HG03439 (cell line): ENCODE results near the gene CD7.
A peak's percentile ranks its signal among the peaks of the same experiment; 100 is the strongest.
"Not testable (repeated sequence)": the region's sequence is repeated elsewhere in the genome, so short reads cannot be mapped to it uniquely, and the experiment has no call there.

ENCODE experiments used
- ATAC-seq: cut with Tn5 transposase; IDR thresholded peaks from one replicate; pipeline ENCODE4 v1.9.1; 2021; ENCODE audit warnings: mild to moderate bottlenecking, moderate library complexity; ENCODE audit not compliant: unreplicated experiment

The CD7 gene

DNA sequence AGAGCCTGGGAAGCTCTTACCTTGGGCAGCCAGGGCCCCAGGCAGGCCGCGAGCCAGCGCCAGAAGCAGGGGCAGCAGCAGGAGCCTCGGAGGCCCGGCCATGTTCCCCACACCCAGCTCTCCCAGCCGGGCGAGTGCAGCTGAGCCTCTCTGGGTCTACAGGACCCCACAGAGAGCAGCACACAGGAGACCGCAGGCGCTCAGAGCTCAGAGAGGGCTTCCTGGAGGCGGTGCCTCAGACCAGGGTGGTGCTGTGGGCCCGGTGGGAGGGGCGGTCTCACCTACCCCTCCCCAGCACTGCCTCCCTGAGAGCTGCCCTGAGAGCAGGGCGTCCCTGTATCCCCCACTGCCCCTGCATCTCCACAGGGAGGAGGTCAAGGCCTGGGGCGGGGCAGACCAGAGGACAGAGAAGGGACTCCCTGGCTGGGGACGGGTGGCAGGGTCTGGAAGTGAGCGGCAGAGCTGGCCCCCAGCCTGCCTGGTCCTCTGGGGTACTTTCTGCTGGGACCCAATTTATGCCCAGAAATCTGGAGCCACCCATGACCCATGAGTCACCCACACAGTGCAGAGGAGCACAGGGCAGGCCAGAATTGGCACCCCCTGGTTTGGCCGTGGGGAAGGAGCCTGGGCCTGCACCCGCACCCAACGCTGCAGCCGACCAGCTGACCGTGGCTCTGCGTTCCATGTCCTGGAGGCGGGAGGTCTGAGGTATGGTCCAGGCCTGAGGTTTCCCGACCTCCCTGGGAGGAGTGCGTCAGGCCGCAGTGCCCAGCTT, at the start of gene CD7:
Gene CD7, minus strand, starts transcription at position 215 of the 775 bp plus-strand sequence. Its CDS starts 113 bp downstream, at position 102.
- no peak for ATAC-seq

DNA sequence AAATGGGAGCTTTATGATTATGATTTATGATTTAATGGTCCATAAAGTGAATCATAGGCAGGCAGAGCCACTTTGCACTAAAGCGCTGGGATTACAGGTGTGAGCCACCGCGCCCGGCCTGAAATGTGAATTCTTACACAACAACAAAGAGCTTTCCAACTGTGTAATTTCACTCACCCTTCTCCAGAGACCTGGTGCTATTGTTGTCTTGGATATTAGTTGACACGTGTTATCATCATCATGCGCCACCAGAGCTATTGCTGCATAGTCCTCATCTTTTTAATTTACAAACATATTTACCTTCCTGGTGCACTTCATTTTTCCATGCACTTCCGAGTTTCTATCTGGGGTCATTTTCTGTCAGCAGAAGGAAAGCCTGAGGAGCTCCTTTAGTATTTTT, 49.3 kb upstream of the CD7 start:
- no peak for ATAC-seq

DNA sequence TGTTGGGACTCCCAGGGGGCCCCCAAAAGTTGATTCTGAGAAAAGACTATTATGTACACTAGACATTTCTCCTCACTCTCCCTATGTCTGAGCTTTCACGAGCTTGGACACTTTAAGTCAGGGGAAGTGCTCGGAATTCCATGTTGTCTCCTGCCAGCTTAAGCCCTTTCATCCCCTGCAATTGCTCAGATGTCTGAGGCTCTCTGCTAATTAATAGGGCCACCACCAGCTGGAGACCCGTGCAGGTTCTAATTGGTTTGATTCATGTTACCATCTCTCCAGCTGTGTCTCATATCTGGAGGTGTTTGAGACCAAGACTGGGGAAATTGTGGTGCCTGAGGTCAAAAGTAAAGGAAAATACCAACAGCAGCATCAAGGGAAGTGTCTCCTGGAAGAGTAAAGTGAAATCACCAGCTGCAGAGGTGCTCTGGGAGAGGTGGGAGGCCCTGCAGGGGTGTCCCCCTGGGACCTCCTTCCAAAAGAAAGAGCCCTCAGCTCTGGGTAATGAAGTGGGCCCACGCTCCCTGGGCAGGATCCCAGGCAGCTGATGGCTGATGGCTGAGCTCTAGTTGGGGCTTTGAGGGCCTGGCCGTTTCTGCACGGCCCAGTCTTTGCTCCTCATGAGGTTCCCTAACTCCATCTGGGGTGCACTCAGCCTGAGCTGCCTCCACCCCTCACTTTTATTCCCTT, 48.3 kb upstream of the CD7 start:
- no peak for ATAC-seq

DNA sequence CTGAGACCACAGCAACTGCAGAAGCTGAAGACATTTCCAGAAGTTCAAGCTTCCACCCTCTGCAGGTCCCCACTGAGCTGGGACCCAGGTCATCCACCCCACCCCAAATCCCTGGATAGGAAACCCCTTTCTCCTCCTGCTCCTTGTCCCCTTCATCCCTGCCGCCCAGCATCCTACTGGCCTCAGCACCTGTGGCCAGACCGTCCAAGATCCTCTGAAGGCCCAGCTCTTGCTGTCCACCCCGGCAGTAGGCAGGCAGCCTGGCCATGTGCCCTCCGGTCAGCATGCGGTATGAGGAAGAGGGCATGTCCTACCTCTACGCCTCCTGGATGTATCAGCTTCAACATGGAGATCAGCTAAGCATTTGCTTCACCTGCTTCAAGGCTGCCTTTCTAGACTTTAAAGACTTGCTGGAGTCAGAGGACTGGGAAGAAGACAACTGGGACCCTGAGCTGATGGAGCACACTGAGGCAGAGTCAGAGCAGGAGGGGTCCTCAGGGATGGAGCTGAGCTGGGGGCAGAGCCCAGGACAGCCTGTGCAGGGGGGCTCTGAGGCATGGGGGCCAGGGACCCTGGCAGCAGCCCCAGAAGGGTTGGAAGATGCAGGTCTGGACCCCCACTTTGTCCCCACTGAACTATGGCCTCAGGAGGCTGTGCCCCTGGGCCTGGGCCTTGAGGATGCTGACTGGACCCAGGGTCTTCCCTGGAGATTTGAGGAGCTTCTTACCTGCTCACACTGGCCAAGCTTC, 44.7 kb upstream of the CD7 start:
- no peak for ATAC-seq

DNA sequence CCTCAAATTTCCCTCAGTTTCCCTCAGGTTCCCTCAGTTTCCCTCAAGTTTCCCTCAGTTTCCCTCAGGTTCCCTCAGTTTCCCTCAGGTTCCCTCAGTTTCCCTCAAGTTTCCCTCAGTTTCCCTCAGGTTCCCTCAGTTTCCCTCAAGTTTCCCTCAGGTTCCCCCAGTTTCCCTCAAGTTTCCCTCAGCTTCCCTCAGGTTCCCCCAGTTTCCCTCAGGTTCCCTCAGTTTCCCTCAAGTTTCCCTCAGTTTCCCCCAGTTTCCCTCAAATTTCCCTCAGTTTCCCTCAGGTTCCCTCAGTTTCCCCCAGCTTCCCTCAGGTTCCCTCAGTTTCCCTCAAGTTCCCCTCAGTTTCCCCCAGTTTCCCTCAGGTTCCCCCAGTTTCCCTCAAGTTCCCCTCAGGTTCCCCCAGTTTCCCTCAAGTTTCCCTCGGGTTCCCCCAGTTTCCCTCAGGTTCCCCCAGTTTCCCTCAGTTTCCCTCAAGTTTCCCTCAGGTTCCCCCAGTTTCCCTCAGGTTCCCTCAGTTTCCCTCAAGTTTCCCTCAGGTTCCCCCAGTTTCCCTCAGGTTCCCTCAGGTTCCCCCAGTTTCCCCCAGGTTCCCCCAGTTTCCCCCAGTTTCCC, 42.2 kb upstream of the CD7 start:
- not testable (repeated sequence) for ATAC-seq

DNA sequence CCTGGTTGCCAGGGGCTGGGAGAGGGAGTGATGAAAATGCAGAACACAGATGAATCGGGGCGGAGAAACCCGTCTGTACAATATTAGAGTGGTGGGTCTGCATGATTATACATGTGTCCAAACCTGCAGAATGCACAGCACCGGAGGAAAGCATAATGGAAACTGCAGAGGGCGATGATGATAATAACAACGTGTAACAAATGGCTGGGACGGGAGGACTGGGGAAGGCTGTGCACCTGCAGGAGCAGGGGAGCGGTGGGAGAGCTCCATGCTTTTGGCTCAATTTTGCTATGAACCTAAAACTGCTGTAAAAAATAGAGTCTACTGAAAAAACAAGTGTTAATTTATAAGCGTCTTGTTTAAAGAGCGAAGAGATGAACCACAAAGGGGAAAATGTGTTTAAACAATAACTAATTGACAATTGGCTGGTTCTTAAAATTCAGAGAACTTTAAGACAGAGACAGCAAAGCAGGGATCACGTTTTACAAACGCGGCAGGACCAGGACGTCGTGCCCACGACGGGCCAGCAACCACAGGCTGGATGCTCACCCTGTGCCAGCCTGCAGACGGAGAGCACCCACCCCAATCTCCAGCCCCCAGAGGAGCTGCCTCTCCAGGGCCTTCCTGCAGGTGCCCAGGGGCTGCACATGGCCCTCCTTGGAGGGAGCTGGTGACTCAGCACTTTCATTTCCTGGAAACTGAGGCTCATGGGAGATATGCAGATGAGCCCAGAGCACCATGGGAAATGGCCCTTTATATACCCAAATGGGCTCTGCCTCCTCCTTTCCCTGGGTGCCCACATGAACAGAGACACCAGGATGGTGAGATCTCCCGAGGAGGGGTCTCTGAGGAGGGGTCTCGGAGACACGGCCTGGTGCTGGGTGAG, 41.3 kb upstream of the CD7 start, which contains the start of gene TEX19:
Gene TEX19, plus strand, starts transcription at position 783 of the 886 bp plus-strand sequence. CDS start 2,904 bp downstream, outside the sequence.
- ATAC-seq = no peak

DNA sequence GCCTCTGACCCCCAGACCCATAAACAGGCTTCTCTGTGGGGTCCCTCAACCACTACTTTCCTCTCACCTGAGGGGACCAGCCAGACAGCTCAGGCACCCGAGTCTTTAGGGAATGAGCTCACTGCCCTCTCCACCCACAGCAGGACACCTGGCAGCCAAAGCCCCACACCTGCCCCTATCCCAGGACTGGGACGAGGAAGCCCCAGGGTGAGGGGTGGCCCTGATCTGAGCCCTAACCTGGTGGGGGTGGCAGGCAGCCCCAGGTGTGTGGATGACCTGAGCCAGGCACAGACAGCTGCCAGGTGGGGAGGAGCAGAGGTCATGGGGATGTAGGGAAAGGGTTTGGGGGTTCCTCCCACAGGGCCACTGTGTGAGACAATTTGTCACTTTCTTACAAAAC, 40.0 kb upstream of the CD7 start:
- no peak for ATAC-seq

DNA sequence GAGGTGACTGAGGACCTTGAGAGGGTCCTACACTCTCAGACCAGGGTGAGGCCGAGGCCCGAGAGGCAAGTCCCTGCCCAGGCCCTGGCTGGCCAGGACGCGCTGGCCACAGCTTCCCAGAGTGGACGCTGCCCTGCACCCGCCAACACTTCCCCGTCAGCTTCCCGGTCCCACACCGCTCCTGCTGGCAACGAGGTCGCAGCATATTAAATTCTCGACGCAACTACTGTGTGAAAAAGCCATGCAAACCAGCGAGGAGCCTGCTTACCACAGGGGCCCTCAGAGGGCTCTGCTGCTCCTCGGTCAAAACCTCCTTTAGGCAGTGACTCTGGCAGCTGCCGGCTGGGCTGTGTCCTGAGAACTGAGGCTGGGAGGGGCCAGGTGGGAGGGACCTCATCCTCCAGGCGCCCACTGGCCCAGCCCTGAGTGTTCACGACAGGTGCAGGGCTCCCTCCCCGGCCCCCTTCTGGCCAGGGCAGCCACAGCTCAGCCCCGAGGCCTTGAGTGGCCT, 39.5 kb upstream of the CD7 start:
- no peak for ATAC-seq

DNA sequence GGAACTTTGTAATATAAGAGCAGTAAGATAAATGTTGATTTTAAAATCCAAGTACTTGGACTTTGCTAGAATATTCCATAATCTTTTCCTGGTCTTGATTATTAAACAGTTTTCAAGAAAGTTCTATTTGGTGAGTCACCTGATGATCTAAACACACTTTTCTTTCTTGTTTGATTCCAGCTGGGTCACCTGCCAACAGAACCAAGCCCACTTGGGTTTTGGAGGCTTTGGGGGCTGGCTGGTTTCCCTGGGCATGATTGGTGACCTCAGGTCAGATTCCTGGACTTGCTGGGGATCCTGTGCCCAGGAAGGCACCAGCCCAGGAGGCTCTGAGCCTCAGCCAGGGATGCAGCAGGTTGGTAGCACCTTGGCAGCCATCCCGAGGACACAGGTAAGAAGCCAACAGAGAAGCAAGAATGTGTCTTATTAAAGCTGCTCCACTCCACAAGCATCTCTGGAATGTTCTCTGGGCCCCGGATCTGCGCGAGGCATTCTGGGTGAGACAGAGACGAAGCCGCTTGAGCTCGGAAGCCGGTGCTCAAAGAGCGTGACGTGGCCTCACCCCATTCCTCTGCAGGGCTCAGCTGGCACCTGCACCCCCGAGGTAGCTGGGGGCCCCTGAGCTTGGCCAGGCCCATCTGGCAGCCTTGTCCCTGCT, 38.5 kb upstream of the CD7 start:
- ATAC-seq = no peak

DNA sequence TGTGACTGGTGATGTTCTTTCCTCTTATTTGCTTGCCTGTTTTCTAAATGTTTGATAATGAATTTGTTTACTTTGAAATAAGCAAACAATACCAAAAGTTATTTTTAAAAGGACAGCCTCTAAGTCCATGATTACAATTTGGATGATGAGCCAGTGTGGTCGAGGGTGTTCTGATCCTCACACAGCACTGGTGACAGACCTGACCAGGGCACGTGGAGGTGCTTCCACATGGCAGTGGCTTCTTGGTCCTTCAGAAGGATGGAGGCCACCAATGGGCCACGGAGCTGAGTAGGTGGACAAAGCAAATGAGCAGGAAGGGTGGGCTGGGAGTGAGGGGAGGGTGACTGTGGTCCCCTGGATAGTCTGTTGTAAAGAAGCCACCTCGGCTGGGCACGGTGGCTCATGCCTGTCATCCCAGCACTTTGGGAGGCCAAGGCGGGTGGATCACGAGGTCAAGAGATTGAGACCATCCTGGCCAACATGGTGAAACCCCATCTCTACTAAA, 37.4 kb upstream of the CD7 start:
- ATAC-seq = no peak

DNA sequence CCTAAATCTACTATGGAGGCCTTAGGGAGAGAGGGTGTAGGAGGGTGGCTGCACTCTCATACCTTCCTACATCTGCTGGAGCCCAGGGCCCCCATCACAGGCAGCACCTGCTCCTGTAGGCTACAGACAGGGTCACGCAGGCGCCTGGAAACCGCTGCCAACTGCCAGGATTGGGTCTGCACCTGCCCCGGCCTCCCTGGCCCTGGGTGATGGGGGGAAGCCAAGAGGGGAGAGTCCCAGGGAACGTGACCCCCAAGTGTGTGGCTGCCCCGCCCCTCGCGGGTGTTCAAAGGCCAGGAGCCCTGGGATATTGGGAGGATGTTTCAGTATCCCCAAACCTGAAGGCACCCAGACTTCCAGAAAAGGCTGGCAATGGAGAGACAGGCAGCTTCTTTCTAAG, 36.1 kb upstream of the CD7 start:
- ATAC-seq = no peak

DNA sequence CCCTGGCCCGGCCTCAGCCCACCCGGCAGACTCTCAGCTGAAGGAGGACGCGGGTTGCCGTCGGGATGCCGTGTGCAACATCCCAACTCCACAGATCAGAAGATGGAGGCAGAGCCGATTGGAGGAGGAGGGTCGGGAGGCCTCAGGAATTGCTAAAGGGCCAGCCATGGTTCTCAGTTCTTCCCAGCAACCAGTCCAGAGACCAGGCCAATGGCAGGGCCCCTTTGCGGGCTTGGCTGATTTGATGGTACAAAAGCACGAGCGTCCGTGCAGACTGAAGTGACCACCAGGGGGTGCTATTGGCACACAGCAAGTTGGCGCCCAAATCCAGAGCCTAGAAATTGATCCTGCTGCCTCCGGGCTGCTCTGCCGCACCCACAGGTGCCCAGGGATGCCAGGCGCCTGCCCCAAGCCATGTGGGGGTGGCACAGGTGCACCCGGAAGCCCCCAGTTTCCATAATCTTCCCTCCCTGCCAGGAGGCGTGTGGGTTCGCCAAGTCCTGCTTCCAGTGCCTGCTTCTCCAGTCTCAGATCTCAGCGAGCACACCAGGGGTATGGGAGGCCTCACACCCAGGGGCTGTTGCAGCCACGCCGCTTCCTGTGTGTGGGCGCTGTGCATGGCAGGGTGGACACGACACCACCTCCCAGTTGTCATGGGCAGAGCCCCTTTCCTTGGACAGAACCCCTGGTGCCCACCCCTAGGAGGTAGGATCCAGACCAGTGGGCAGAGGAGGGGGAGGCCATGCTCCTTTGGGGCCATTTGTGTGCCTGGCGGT, 34.5 kb upstream of the CD7 start:
- peak; percentile 62 for ATAC-seq

DNA sequence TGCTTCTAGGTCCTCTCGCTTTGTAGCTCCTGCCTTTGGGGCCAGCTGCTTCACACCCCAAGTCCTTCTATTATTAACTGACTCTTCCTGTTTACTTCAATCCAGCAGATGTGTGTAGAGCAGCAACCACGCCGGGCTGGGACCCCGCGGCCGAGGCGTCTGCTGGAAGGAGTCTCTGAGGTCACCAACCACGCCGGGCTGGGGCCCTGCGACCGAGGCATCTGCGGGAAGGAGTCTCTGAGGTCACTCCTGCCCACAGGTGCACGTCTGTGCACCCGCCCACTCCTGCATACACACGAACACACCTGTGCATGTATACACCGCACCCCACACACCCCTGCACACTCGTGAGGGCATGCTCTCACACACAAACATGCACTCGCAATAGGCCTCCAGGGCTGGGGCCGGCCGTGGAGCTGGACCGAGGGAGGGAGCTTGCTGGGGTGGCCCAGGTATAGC, 33.9 kb upstream of the CD7 start:
- ATAC-seq = peak; percentile 35

DNA sequence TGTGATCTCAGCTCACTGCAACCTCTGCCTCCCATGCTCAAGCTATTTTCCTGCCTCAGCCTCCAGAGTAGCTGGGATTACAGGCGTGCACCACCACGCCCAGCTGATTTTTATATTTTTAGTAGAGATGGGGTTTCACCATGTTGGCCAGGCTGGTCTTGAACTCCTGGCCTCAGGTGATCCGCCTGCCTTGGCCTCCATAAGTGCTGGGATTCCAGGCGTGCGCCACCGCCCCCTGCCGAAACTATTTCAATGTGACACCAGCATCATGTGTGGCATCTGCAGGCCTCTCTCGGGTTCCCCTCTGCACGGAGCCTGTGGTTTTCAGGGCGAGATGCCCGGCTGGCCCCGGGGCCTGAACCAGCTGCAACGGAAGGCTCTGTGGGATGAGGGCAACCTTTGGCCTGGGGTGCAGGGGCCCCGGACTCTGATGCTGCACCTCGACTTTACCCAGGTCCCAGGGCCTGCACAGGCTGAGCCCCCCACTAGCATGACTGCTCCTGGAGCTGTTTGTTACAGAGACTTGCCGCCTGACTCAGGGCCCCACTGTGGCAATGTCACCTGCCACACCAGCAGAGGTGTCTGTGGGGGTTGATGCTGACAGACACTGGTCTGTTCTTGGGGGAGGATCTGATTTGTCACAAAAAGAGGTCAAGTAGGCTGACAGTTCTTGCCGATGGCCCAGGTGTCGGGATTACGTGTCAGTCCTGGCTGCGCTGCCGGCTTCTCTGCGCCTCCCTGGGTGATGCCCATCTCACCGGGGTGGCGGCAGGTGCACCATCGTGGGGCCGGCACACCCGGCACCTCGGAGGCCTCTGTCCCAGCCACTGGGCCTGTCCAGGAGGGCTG, 33.0 kb upstream of the CD7 start:
- ATAC-seq = no peak

DNA sequence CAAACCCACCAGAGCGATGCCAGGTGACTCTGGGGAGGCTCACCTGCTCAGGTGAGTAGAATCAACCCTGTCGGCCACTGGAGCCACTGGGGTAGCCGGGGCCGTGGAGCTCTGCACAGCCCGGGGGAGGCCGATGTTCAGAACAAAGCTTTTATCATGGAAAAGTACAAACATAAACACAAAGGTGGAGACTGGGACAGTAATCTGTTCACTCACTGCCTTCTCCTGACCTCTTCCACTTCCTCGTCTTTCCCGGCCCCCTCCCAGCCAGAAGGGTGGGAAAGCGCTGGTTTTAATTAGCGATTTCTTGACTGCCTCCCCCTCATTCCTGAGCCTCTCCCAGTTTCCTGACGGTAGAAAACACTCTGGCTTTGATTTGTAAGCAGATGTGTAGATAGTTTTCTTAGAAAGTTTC, 31.9 kb upstream of the CD7 start:
- no peak for ATAC-seq

DNA sequence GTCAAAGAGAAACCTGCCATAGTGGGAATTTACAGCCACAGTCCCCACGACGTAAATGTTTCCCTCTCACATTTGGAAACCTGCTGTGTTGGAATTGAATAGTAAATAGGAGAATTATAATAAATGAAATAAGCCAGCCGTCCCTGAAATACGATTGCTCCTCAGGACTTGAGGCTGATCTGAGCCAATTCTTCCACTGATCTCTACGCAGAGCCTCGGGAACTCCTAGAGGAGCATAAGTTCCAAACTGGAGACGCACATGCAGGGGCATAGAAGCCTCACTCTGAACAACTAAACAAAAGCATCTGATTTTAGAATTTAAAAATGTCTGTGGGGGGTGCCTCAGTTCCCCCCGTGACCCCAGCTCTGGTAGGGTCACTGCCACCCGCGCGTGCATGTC, 31.5 kb upstream of the CD7 start:
- ATAC-seq = no peak

DNA sequence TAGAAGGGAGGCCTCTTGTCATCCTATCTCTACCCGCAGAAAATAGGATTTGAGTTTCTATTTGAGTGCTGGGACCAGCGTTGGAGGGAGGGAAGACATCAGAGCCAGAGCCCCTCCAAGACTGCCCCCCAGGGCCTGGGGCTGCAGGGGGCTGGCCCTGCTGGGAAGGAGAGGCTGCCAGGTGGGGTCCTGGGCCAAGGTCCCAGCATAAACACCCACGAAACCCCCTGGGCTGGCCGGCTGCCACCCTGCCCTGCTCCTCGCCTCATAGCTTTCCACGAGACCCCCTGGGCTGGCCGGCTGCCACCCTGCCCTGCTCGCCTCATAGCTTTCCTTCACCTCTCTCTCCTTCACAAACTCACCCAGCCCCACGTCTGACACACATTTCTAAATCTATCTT, 31.0 kb upstream of the CD7 start:
- ATAC-seq = no peak
